OCI-LY7 (cell line): ENCODE measurements around the gene CTNNBL1. TPM values are rescaled to one million over a fixed set of nuclear protein-coding genes. Genes with fewer than 3 reads are reported as not detected.

Experiments
- BruUV-seq: library from RNA; stranded (reverse); fragments of 400-500 nt; replicated peaks from 2 replicates; lab custom pipeline; 2021; lab: Mats Ljungman, UMichigan
- CTCF ChIA-PET: fragments of 300-600 bp; sonication (Branson Sonifier 250); formaldehyde crosslinking; loops from one replicate; lab custom pipeline; 2022; ENCODE audit warnings: antibody characterized with exemption; ENCODE audit not compliant: unreplicated experiment; lab: Charles Lee
- POLR2A ChIA-PET: fragments of 300-600 bp; sonication (Branson Sonifier 250); formaldehyde crosslinking; loops from one replicate; lab custom pipeline; 2022; ENCODE audit warnings: antibody characterized with exemption; lab: Charles Lee
- DNase-seq: peaks from one replicate; pipeline ENCODE4 v3.0.0-alpha.2; 2015; ENCODE audit warnings: low spot score
- H2AFZ ChIP-seq: fragments of 200-600 bp; sonication (generic), shearing (Covaris generic); 2 replicates; pipeline ENCODE4 v1.6.1; 2014; ENCODE audit warnings: mild to moderate bottlenecking, antibody characterized with exemption, low read length, moderate library complexity
- H3K27ac ChIP-seq: fragments of 200-600 bp; sonication (generic); 2 replicates; pipeline ENCODE4 v1.5.1; 2014; ENCODE audit warnings: mixed run types, low read depth, mild to moderate bottlenecking, moderate library complexity, low read length, inconsistent platforms; ENCODE audit not compliant: poor library complexity, severe bottlenecking
- H3K36me3 ChIP-seq: fragments of 200-600 bp; sonication (generic); 2 replicates; pipeline ENCODE4 v1.6.1; 2014; ENCODE audit warnings: mild to moderate bottlenecking, antibody characterized with exemption, low read length, moderate library complexity, mixed read lengths; ENCODE audit not compliant: insufficient read depth
- H3K4me1 ChIP-seq: fragments of 200-600 bp; sonication (generic); 2 replicates; pipeline ENCODE4 v1.5.1; 2014; ENCODE audit warnings: mild to moderate bottlenecking, low read length; ENCODE audit not compliant: insufficient read depth, poor library complexity, severe bottlenecking
- H3K4me2 ChIP-seq: fragments of 200-600 bp; sonication (generic); 2 replicates; pipeline ENCODE4 v1.6.1; 2014; ENCODE audit warnings: mild to moderate bottlenecking, low read length
- H3K4me3 ChIP-seq: fragments of 200-600 bp; sonication (generic); 2 replicates; pipeline ENCODE4 v1.5.1; 2014; ENCODE audit warnings: mild to moderate bottlenecking, low read depth, low read length; ENCODE audit not compliant: poor library complexity, severe bottlenecking
- H3K79me2 ChIP-seq: fragments of 200-600 bp; sonication (generic); 2 replicates; pipeline ENCODE4 v1.6.1; 2016; ENCODE audit warnings: low read depth, mild to moderate bottlenecking, low read length, moderate library complexity, mixed read lengths; ENCODE audit not compliant: insufficient read depth
- H3K9me2 ChIP-seq: fragments of 200-600 bp; sonication (generic); 2 replicates; pipeline ENCODE4 v1.6.1; 2016; ENCODE audit warnings: mild to moderate bottlenecking, low read length, mixed read lengths; ENCODE audit not compliant: insufficient read depth
- H3K9me3 ChIP-seq: fragments of 200-600 bp; sonication (generic); 2 replicates; pipeline ENCODE4 v1.6.1; 2014; ENCODE audit warnings: mild to moderate bottlenecking, mixed run types, low read length, mixed read lengths
- H4K20me1 ChIP-seq: fragments of 200-600 bp; sonication (generic); 2 replicates; pipeline ENCODE4 v1.6.1; 2014; ENCODE audit warnings: mild to moderate bottlenecking, antibody characterized with exemption, low read length, moderate library complexity, mixed read lengths; ENCODE audit not compliant: insufficient read depth
- CTCF ChIP-seq: fragments of 200-600 bp; sonication (generic); conservative IDR thresholded peaks from 2 replicates; pipeline ENCODE4 v1.5.1; 2014; ENCODE audit warnings: mild to moderate bottlenecking, antibody characterized with exemption, low read length, moderate library complexity, mixed read lengths
- EZH2phosphoT487 ChIP-seq: fragments of 200-600 bp; sonication (generic); IDR thresholded peaks from 2 replicates; pipeline ENCODE4 v1.6.1; 2018; ENCODE audit warnings: low read depth, borderline replicate concordance, mild to moderate bottlenecking, mixed run types, antibody characterized with exemption, low read length, moderate library complexity, mixed read lengths
- intact Hi-C: fragments of 100-400 bp; cut with micrococcal nuclease; formaldehyde crosslinking; loops from one replicate; pipeline ENCODE4 v1.10.0; 2022; ENCODE audit not compliant: unreplicated experiment
- total RNA-seq, 2 experiments: library from RNA; depleted of rRNA in 1 of 2; stranded (reverse); fragments of >200 nt in 1 of 2; shearing (Covaris generic) in 1 of 2; gene quantifications; 2 replicates each; pipeline ENCODE4 v1.2.3, GENCODE V29; 2014 to 2022

CTNNBL1 gene
- total RNA-seq, 2 experiments from 2014 or later: 38.0 to 90.0 TPM

- intact Hi-C loops: no loop called here
- no peak overlapping the region for H2AFZ ChIP-seq
- H3K4me3 ChIP-seq: no peak overlapping the region
- no peak for TF ChIP-seq CTCF
- no peak for TF ChIP-seq EZH2phosphoT487
- no peaks in the 10 kb centered on the region for H3K79me2 ChIP-seq
- no peak overlapping the region for H3K4me2 ChIP-seq
- BruUV-seq: no TSS peak
- CTCF ChIA-PET: no interaction called here
- no peaks in the 10 kb centered on the region for H3K36me3 ChIP-seq
- DNase-seq: no peak
- POLR2A ChIA-PET: no interaction called here
- H4K20me1 ChIP-seq: no peaks in the 10 kb centered on the region
- no peaks in the 10 kb centered on the region for H3K4me1 ChIP-seq
- no peak overlapping the region for H3K27ac ChIP-seq
- H3K9me2 ChIP-seq: no peaks in the 10 kb centered on the region
- no peaks in the 10 kb centered on the region for H3K9me3 ChIP-seq
Observed at GRCh38 chr20:37881601-37882343, 187.9 kb downstream of the CTNNBL1 start.

- CTCF ChIA-PET: no interaction called here
- no peak for DNase-seq
- no TSS peak for BruUV-seq
- H3K4me1 ChIP-seq: no peaks in the 10 kb centered on the region
- no peaks in the 10 kb centered on the region for H3K9me2 ChIP-seq
- no peaks in the 10 kb centered on the region for H4K20me1 ChIP-seq
- H3K9me3 ChIP-seq: no peaks in the 10 kb centered on the region
- H3K79me2 ChIP-seq: no peaks in the 10 kb centered on the region
- POLR2A ChIA-PET: no interaction called here
- no peaks in the 10 kb centered on the region for H3K36me3 ChIP-seq
- intact Hi-C loops: no loop called here
- TF ChIP-seq CTCF (no peak), EZH2phosphoT487 (no peak)
- no peak overlapping the region for H2AFZ ChIP-seq
- H3K27ac ChIP-seq: no peak overlapping the region
- no peak overlapping the region for H3K4me2 ChIP-seq
- no peak overlapping the region for H3K4me3 ChIP-seq
Observed at GRCh38 chr20:37882961-37883712, 189.3 kb downstream of the CTNNBL1 start.
